A549 (cell line): ENCODE results near the gene PTPRG. TPM values are rescaled to one million over a fixed set of nuclear protein-coding genes. Genes with fewer than 3 reads are reported as not detected.

ENCODE experiments used
- ATAC-seq, 2 experiments: fragments of 200-7000 bp in 1 of 2; fragments of >200 bp in 1 of 2; cut with Nextera tagmentation in 1 of 2; cut with Tn5 transposase in 1 of 2; 3 replicates each; pipeline versions ENCODE4 v1.8.0 to v1.9.1; 2018 to 2020; ENCODE audit warnings: mild to moderate bottlenecking in 1 of 2, moderate library complexity in 1 of 2
- CTCF ChIA-PET: fragments of 300-600 bp; sonication (Branson Sonifier 250); formaldehyde crosslinking; extraction: SDS; loops from one replicate; lab custom pipeline; 2021; ENCODE audit warnings: antibody characterized with exemption, inconsistent platforms; lab: Yijun Ruan, JAX
- POLR2A ChIA-PET: fragments of 350-600 bp; formaldehyde crosslinking; extraction: SDS; loops from one replicate; lab custom pipeline; 2021; ENCODE audit warnings: antibody characterized with exemption, inconsistent platforms; lab: Yijun Ruan, JAX
- DNase-seq, 2 experiments: peaks; one replicate each; pipeline versions ENCODE4 v3.0.0 to v3.0.0-alpha.2; 2011 to 2016; ENCODE audit warnings: low read depth in 1 of 2, low spot score in 1 of 2
- FAIRE-seq: peaks from 2 replicates; lab custom pipeline; 2011; peaks lifted over from hg19 to GRCh38; lab: Jason Lieb, UNC
- H3K27ac ChIP-seq, 2 experiments: fragments of >200 bp; sonication (Bioruptor Twin); formaldehyde crosslinking; 3 replicates each; pipeline ENCODE4 v1.5.1; 2016 to 2017
- H3K4me1 ChIP-seq: fragments of >200 bp; sonication (Bioruptor Twin); formaldehyde crosslinking; 3 replicates; pipeline ENCODE4 v1.6.1; 2016
- H3K4me2 ChIP-seq: fragments of >200 bp; sonication (Bioruptor Twin); formaldehyde crosslinking; 3 replicates; pipeline ENCODE4 v1.6.1; 2016
- H3K4me3 ChIP-seq: fragments of >200 bp; sonication (Bioruptor Twin); formaldehyde crosslinking; 3 replicates; pipeline ENCODE4 v1.5.1; 2016
- H3K9me3 ChIP-seq: fragments of >200 bp; sonication (Bioruptor Twin); formaldehyde crosslinking; 3 replicates; pipeline ENCODE4 v1.6.1; 2016
- ATOH8 ChIP-seq: fragments of 250-450 bp; sonication (Bioruptor Pico); IDR thresholded peaks from 2 replicates; pipeline ENCODE4 v1.5.0; 2020; ENCODE audit warnings: low read depth, mild to moderate bottlenecking, moderate library complexity
- BHLHE40 ChIP-seq: IDR thresholded peaks from 2 replicates; pipeline ENCODE4 v1.6.1; 2012; ENCODE audit warnings: low read depth, low read length, inconsistent platforms
- CBX8 ChIP-seq: fragments of 200-600 bp; sonication (generic); IDR thresholded peaks from 2 replicates; pipeline ENCODE4 v1.6.1; 2016
- CEBPB ChIP-seq, 2 experiments: fragments of >200 bp in 1 of 2; sonication (Bioruptor Twin) in 1 of 2; formaldehyde crosslinking in 1 of 2; IDR thresholded peaks; 2 replicates each; pipeline ENCODE4 v1.6.1; 2012 to 2016
- CHD4 ChIP-seq: fragments of 200-600 bp; sonication (generic); IDR thresholded peaks from 2 replicates; pipeline ENCODE4 v1.6.1; 2016; ENCODE audit warnings: antibody characterized with exemption, mild to moderate bottlenecking, borderline replicate concordance
- CTCF ChIP-seq: fragments of >200 bp; sonication (Bioruptor Twin); formaldehyde crosslinking; IDR thresholded peaks from 3 replicates; pipeline ENCODE4 v1.5.1; 2016
- E2F6 ChIP-seq: IDR thresholded peaks from 2 replicates; pipeline ENCODE4 v1.6.1; 2012; ENCODE audit warnings: low read depth, borderline replicate concordance
- FOSB ChIP-seq: fragments of 250-450 bp; sonication (Bioruptor Pico); IDR thresholded peaks from 2 replicates; pipeline ENCODE4 v1.5.0; 2020; ENCODE audit warnings: mild to moderate bottlenecking, moderate library complexity
- FOSL2 ChIP-seq, 2 experiments: fragments of 450-650 bp in 1 of 2; fragments of >200 bp in 1 of 2; sonication (Bioruptor Twin) in 1 of 2; formaldehyde crosslinking; IDR thresholded peaks; 2 replicates each; pipeline versions ENCODE4 v1.5.0 to v1.6.1; 2016 to 2020; ENCODE audit warnings: mild to moderate bottlenecking in 1 of 2, moderate library complexity in 1 of 2
- FOXS1 ChIP-seq: fragments of 250-450 bp; sonication (Bioruptor Pico); IDR thresholded peaks from 2 replicates; pipeline ENCODE4 v1.5.0; 2020; ENCODE audit warnings: mild to moderate bottlenecking, moderate library complexity
- HOXA7 ChIP-seq: fragments of 250-450 bp; sonication (Bioruptor Pico); IDR thresholded peaks from 2 replicates; pipeline ENCODE4 v1.5.0; 2020; ENCODE audit warnings: mild to moderate bottlenecking, moderate library complexity
- HOXB13 ChIP-seq: fragments of 250-450 bp; sonication (Bioruptor Pico); IDR thresholded peaks from 2 replicates; pipeline ENCODE4 v1.5.0; 2020; ENCODE audit warnings: low read depth, mild to moderate bottlenecking, moderate library complexity
- HOXB5 ChIP-seq: fragments of 250-450 bp; sonication (Bioruptor Pico); IDR thresholded peaks from 2 replicates; pipeline ENCODE4 v1.5.0; 2020; ENCODE audit warnings: mild to moderate bottlenecking, moderate library complexity
- JUNB ChIP-seq: fragments of >200 bp; sonication (Bioruptor Twin); formaldehyde crosslinking; IDR thresholded peaks from 2 replicates; pipeline ENCODE4 v1.6.1; 2016
- KDM1A ChIP-seq: fragments of 200-600 bp; sonication (generic); IDR thresholded peaks from 2 replicates; pipeline ENCODE4 v1.6.1; 2016; ENCODE audit warnings: low read depth, mild to moderate bottlenecking
- MAX ChIP-seq: IDR thresholded peaks from 2 replicates; pipeline ENCODE4 v1.6.1; 2012
- NPAS2 ChIP-seq: fragments of 250-450 bp; sonication (Bioruptor Pico); IDR thresholded peaks from 2 replicates; pipeline ENCODE4 v1.8.0; 2022; ENCODE audit warnings: mild to moderate bottlenecking, moderate library complexity, borderline replicate concordance
- NR3C1 ChIP-seq: fragments of >200 bp; sonication (Bioruptor Twin); formaldehyde crosslinking; IDR thresholded peaks from 3 replicates; pipeline ENCODE4 v1.6.1; 2017
- PHF8 ChIP-seq: fragments of 200-600 bp; sonication (generic); IDR thresholded peaks from 2 replicates; pipeline ENCODE4 v1.6.1; 2016; ENCODE audit warnings: low read depth, mild to moderate bottlenecking, antibody characterized with exemption, moderate library complexity, borderline replicate concordance
- RAD21 ChIP-seq, 2 experiments: fragments of >200 bp in 1 of 2; sonication (Bioruptor Twin) in 1 of 2; formaldehyde crosslinking in 1 of 2; IDR thresholded peaks in 1 of 2; conservative IDR thresholded peaks in 1 of 2; 2 replicates in 1 of 2; 3 replicates in 1 of 2; pipeline ENCODE4 v1.6.1; 2012 to 2018; ENCODE audit warnings: inconsistent platforms in 1 of 2
- RARB ChIP-seq: fragments of 250-450 bp; sonication (Bioruptor Pico); IDR thresholded peaks from 2 replicates; pipeline ENCODE4 v1.8.0; 2021; ENCODE audit warnings: mild to moderate bottlenecking, moderate library complexity
- RFX5 ChIP-seq: fragments of 450-650 bp; IDR thresholded peaks from 2 replicates; pipeline ENCODE4 v1.7.1; 2014; ENCODE audit warnings: antibody characterized with exemption, mild to moderate bottlenecking, moderate library complexity
- SMC3 ChIP-seq: fragments of >200 bp; sonication (Bioruptor Twin); formaldehyde crosslinking; IDR thresholded peaks from 3 replicates; pipeline ENCODE4 v1.6.1; 2018; ENCODE audit warnings: inconsistent platforms
- TP53 ChIP-seq: fragments of 250-450 bp; sonication (Bioruptor Pico); IDR thresholded peaks from 2 replicates; pipeline ENCODE4 v1.5.0; 2021; ENCODE audit warnings: mild to moderate bottlenecking, moderate library complexity
- USF2 ChIP-seq: fragments of 450-650 bp; IDR thresholded peaks from 2 replicates; pipeline ENCODE4 v1.6.1; 2014; ENCODE audit warnings: antibody characterized with exemption
- ZC3H11A ChIP-seq: fragments of 450-650 bp; IDR thresholded peaks from 2 replicates; pipeline ENCODE4 v1.6.1; 2014; ENCODE audit warnings: antibody characterized with exemption, mild to moderate bottlenecking
- WGBS: methylation state at CpG from one replicate; pipeline ENCODE4 v1.1.6; 2017; ENCODE audit errors: missing lambda C conversion rate; 5-methylcytosine and 5-hydroxymethylcytosine counted together
- polyA plus RNA-seq, 4 experiments: library from polyadenylated mRNA; depleted of rRNA in 3 of 4; stranded (reverse); fragments of >200 nt; fragmentation: RNase III in 1 of 4; extraction: RNeasy Plus Mini Kit Qiagen cat#74134 plus additional on column Dnase treatment in 1 of 4; gene quantifications; 2 replicates in 3 of 4; 3 replicates in 1 of 4; pipeline ENCODE4 v1.2.3, GENCODE V29; 2011 to 2017

The PTPRG gene
- polyA plus RNA-seq, 2 of the 4 experiments (the other 2 are of a cell fraction) = 4.5 to 4.8 TPM

GRCh38 chr3:62128681-62129080 lies 567.3 kb downstream of the PTPRG start:
- Histone ChIP-seq H3K4me1 (no peaks in the 10 kb centered on the region), H3K9me3 (no peaks in the 10 kb centered on the region), H3K4me2 (no peak overlapping the region), H3K27ac (no peak overlapping the region), H3K4me3 (no peak overlapping the region)
- TF ChIP-seq HOXB5 (no peak), RFX5 (no peak), JUNB (no peak), BHLHE40 (no peak), FOXS1 (CRISPR knock-in tag) (no peak), PHF8 (no peak), ATOH8 (CRISPR knock-in tag) (no peak), SMC3 (no peak)
- ChIA-PET CTCF (interaction anchor here (0.6 kb wide), 1 partner anchor 271 kb away, joined by 4 read pairs; no protein-coding TSS in a partner anchor), POLR2A (no interaction called here)
- no peak for FAIRE-seq
- ATAC-seq = no peak
- no peak for DNase-seq

GRCh38 chr3:62131050-62131449 lies 569.7 kb downstream of the PTPRG start:
- Histone ChIP-seq H3K4me2 (no peak overlapping the region), H3K27ac (no peak overlapping the region), H3K4me3 (no peak overlapping the region), H3K9me3 (no peaks in the 10 kb centered on the region), H3K4me1 (no peaks in the 10 kb centered on the region)
- WGBS = 35% methylated on average over 2 of the region's 2 CpGs
- ATAC-seq (no peak), DNase-seq (no peak), FAIRE-seq (no peak)
- no peak for TF ChIP-seq NPAS2 (CRISPR knock-in tag)
- TF ChIP-seq CBX8 = no peak
- TF ChIP-seq USF2 = no peak
- no peak for TF ChIP-seq E2F6
- TF ChIP-seq RARB (CRISPR knock-in tag) = no peak
- TF ChIP-seq NR3C1 = no peak
- POLR2A ChIA-PET = no interaction called here
- CTCF ChIA-PET = interaction anchor here (1.0 to 1.5 kb wide), 2 partner anchors 9 to 567 kb away, joined by 3 to 5 read pairs; no protein-coding TSS in a partner anchor

GRCh38 chr3:62131620-62132019 lies 570.2 kb downstream of the PTPRG start:
- TF ChIP-seq HOXB5 (no peak), RAD21 (conservative IDR thresholded peaks at IDR 0.05 in 1 of 2, IDR thresholded peaks at IDR 0.05 in 1 of 2) (peak; percentile 10 to 24; a peak in 1 of 5 replicates)
- POLR2A ChIA-PET = no interaction called here
- Histone ChIP-seq H3K27ac (no peak overlapping the region), H3K4me3 (no peak overlapping the region), H3K4me1 (no peaks in the 10 kb centered on the region), H3K4me2 (no peak overlapping the region), H3K9me3 (no peaks in the 10 kb centered on the region)
- ATAC-seq (no peak), FAIRE-seq (no peak), DNase-seq (peak in 1 of 2 experiments; percentile 4)
- CTCF ChIA-PET = interaction anchor here (1.0 to 1.5 kb wide), 2 partner anchors 9 to 567 kb away, joined by 3 to 5 read pairs; no protein-coding TSS in a partner anchor
- 27% methylated on average over 3 of the region's 3 CpGs for WGBS

- 27% methylated on average over 3 of the region's 3 CpGs for WGBS
- FAIRE-seq (no peak), DNase-seq (no peak), ATAC-seq (no peak)
- Histone ChIP-seq H3K4me1 (no peaks in the 10 kb centered on the region), H3K9me3 (no peaks in the 10 kb centered on the region), H3K4me3 (no peak overlapping the region), H3K27ac (no peak overlapping the region), H3K4me2 (no peak overlapping the region)
- ChIA-PET POLR2A (no interaction called here), CTCF (interaction anchor here (1.0 to 1.5 kb wide), 2 partner anchors 10 to 568 kb away, joined by 3 to 5 read pairs; no protein-coding TSS in a partner anchor)
- no peak for TF ChIP-seq FOSL2 (IDR thresholded peaks at IDR 0.05)
- no peak for TF ChIP-seq FOSL2 (CRISPR knock-in tag; IDR thresholded peaks at IDR 0.05)
- no peak for TF ChIP-seq TP53 (CRISPR knock-in tag)
- no peak for TF ChIP-seq ZC3H11A
- no peak for TF ChIP-seq E2F6
- TF ChIP-seq FOSB (CRISPR knock-in tag) = no peak
- no peak for TF ChIP-seq CTCF
- TF ChIP-seq HOXA7 (CRISPR knock-in tag) = no peak
- no peak for TF ChIP-seq HOXB13
- TF ChIP-seq CHD4 = no peak
- no peak for TF ChIP-seq CEBPB (IDR thresholded peaks at IDR 0.05)
- TF ChIP-seq MAX = no peak
- no peak for TF ChIP-seq KDM1A
- TF ChIP-seq RFX5 = no peak
These were observed 570.7 kb downstream of the PTPRG start for GRCh38 chr3:62132027-62132602.
